ACC112 (cell line): ENCODE data around the gene IDUA.

ENCODE experiments used
- H2AFZ ChIP-seq: fragments of 200-600 bp; sonication (generic); one replicate; pipeline ENCODE4 v1.6.0; 2017; ENCODE audit warnings: antibody characterized with exemption, low read length; ENCODE audit not compliant: unreplicated experiment
- H3K27ac ChIP-seq: fragments of 200-600 bp; sonication (generic); 2 replicates; pipeline ENCODE4 v1.5.1; 2014; ENCODE audit warnings: low read depth, mild to moderate bottlenecking, antibody characterized with exemption, low read length, moderate library complexity
- H3K27me3 ChIP-seq: fragments of 200-600 bp; sonication (generic); 2 replicates; pipeline ENCODE4 v1.6.1; 2014; ENCODE audit warnings: mild to moderate bottlenecking, antibody characterized with exemption, low read length, moderate library complexity, mixed read lengths; ENCODE audit not compliant: insufficient read depth
- H3K36me3 ChIP-seq: fragments of 200-600 bp; sonication (generic); 2 replicates; pipeline ENCODE4 v1.6.1; 2016; ENCODE audit warnings: mild to moderate bottlenecking, antibody characterized with exemption, low read length, moderate library complexity, mixed read lengths; ENCODE audit not compliant: insufficient read depth
- H3K4me1 ChIP-seq: fragments of 200-600 bp; sonication (generic); one replicate; pipeline ENCODE4 v1.6.1; 2016; ENCODE audit warnings: low read length, mixed read lengths; ENCODE audit not compliant: insufficient read depth, unreplicated experiment, control insufficient read depth
- H3K4me3 ChIP-seq: fragments of 200-600 bp; sonication (generic); 2 replicates; pipeline ENCODE4 v1.5.1; 2014; ENCODE audit warnings: mild to moderate bottlenecking, low read depth, low read length
- H3K79me2 ChIP-seq: fragments of 200-600 bp; sonication (generic); one replicate; pipeline ENCODE4 v1.6.0; 2016; ENCODE audit warnings: low read length; ENCODE audit not compliant: control insufficient read depth, unreplicated experiment, insufficient read depth

Gene IDUA

GRCh38 chr4:1023075-1023640 lies 36.3 kb downstream of the IDUA start:
- H3K79me2 ChIP-seq, result no peaks in the 10 kb centered on the region
- peaks cover 8% of the 10 kb centered on the region; the same call in 1 of the 2 replicates for H3K36me3 ChIP-seq
- H3K4me1 ChIP-seq, result no peaks in the 10 kb centered on the region
- H3K27ac ChIP-seq, result no peak overlapping the region
- no peak overlapping the region for H3K4me3 ChIP-seq
- H2AFZ ChIP-seq, result no peak overlapping the region
- no peaks in the 10 kb centered on the region for H3K27me3 ChIP-seq

- H2AFZ ChIP-seq, result no peak overlapping the region
- no peaks in the 10 kb centered on the region for H3K79me2 ChIP-seq
- no peaks in the 10 kb centered on the region for H3K27me3 ChIP-seq
- no peak overlapping the region for H3K27ac ChIP-seq
- H3K4me1 ChIP-seq, result no peaks in the 10 kb centered on the region
- H3K4me3 ChIP-seq, result no peak overlapping the region
- peaks cover 8% of the 10 kb centered on the region; the same call in 1 of the 2 replicates for H3K36me3 ChIP-seq
These were observed 37.3 kb downstream of the IDUA start for GRCh38 chr4:1023895-1024740.

GRCh38 chr4:1024882-1025545 lies 38.2 kb downstream of the IDUA start:
- no peak overlapping the region for H3K4me3 ChIP-seq
- H3K79me2 ChIP-seq, result no peaks in the 10 kb centered on the region
- peaks cover 8% of the 10 kb centered on the region; the same call in 1 of the 2 replicates for H3K36me3 ChIP-seq
- no peaks in the 10 kb centered on the region for H3K27me3 ChIP-seq
- no peak overlapping the region for H3K27ac ChIP-seq
- H3K4me1 ChIP-seq, result no peaks in the 10 kb centered on the region
- no peak overlapping the region for H2AFZ ChIP-seq

- no peaks in the 10 kb centered on the region for H3K4me1 ChIP-seq
- no peaks in the 10 kb centered on the region for H3K79me2 ChIP-seq
- no peak overlapping the region for H2AFZ ChIP-seq
- H3K4me3 ChIP-seq, result no peak overlapping the region
- H3K27me3 ChIP-seq, result no peaks in the 10 kb centered on the region
- H3K27ac ChIP-seq, result no peak overlapping the region
- peaks cover 8% of the 10 kb centered on the region; the same call in 1 of the 2 replicates for H3K36me3 ChIP-seq
These were observed 39.3 kb downstream of the IDUA start for GRCh38 chr4:1026115-1026514.

GRCh38 chr4:1027219-1027914 lies 40.5 kb downstream of the IDUA start:
- H3K36me3 ChIP-seq, result peaks cover 8% of the 10 kb centered on the region; the same call in 1 of the 2 replicates
- no peaks in the 10 kb centered on the region for H3K4me1 ChIP-seq
- H3K79me2 ChIP-seq, result no peaks in the 10 kb centered on the region
- H3K4me3 ChIP-seq, result no peak overlapping the region
- H2AFZ ChIP-seq, result no peak overlapping the region
- no peak overlapping the region for H3K27ac ChIP-seq
- no peaks in the 10 kb centered on the region for H3K27me3 ChIP-seq

GRCh38 chr4:1027915-1028238 lies 41.0 kb downstream of the IDUA start:
- Histone ChIP-seq H3K36me3 (peaks cover 8% of the 10 kb centered on the region; the same call in 1 of the 2 replicates), H3K27ac (no peak overlapping the region), H3K27me3 (no peaks in the 10 kb centered on the region), H3K79me2 (no peaks in the 10 kb centered on the region), H3K4me1 (no peaks in the 10 kb centered on the region), H2AFZ (no peak overlapping the region), H3K4me3 (no peak overlapping the region)

- H2AFZ ChIP-seq, result no peak overlapping the region
- H3K36me3 ChIP-seq, result peaks cover 8% of the 10 kb centered on the region; the same call in 1 of the 2 replicates
- H3K4me3 ChIP-seq, result no peak overlapping the region
- no peak overlapping the region for H3K27ac ChIP-seq
- H3K79me2 ChIP-seq, result no peaks in the 10 kb centered on the region
- H3K27me3 ChIP-seq, result no peaks in the 10 kb centered on the region
- peaks cover 4% of the 10 kb centered on the region for H3K4me1 ChIP-seq
These were observed 41.9 kb downstream of the IDUA start for GRCh38 chr4:1028574-1029220.

GRCh38 chr4:1029529-1029928 lies 42.7 kb downstream of the IDUA start:
- no peak overlapping the region for H3K27ac ChIP-seq
- no peaks in the 10 kb centered on the region for H3K79me2 ChIP-seq
- no peak overlapping the region for H2AFZ ChIP-seq
- no peak overlapping the region for H3K4me3 ChIP-seq
- H3K27me3 ChIP-seq, result no peaks in the 10 kb centered on the region
- peaks cover 8% of the 10 kb centered on the region; the same call in 1 of the 2 replicates for H3K36me3 ChIP-seq
- peaks cover 11% of the 10 kb centered on the region for H3K4me1 ChIP-seq

- H2AFZ ChIP-seq, result no peak overlapping the region
- no peak overlapping the region for H3K27ac ChIP-seq
- no peaks in the 10 kb centered on the region for H3K27me3 ChIP-seq
- no peaks in the 10 kb centered on the region for H3K79me2 ChIP-seq
- H3K36me3 ChIP-seq, result peaks cover 8% of the 10 kb centered on the region; the same call in 1 of the 2 replicates
- peaks cover 12% of the 10 kb centered on the region for H3K4me1 ChIP-seq
- H3K4me3 ChIP-seq, result no peak overlapping the region
These were observed 43.2 kb downstream of the IDUA start for GRCh38 chr4:1030031-1030430.

GRCh38 chr4:1030559-1030958 lies 43.7 kb downstream of the IDUA start:
- H3K4me3 ChIP-seq, result no peak overlapping the region
- H2AFZ ChIP-seq, result no peak overlapping the region
- no peaks in the 10 kb centered on the region for H3K79me2 ChIP-seq
- no peaks in the 10 kb centered on the region for H3K27me3 ChIP-seq
- H3K36me3 ChIP-seq, result peaks cover 5% of the 10 kb centered on the region; the same call in 1 of the 2 replicates
- no peak overlapping the region for H3K27ac ChIP-seq
- peaks cover 12% of the 10 kb centered on the region for H3K4me1 ChIP-seq
